Suppressor macrophage (primary cell): Measurements from ENCODE around the gene EFTUD2.
"Not testable (repeated sequence)": the region's sequence is repeated elsewhere in the genome, so short reads cannot be mapped to it uniquely, and the experiment has no call there.

ENCODE experiments used
- DNase-seq, 4 experiments: peaks; one replicate each; pipeline ENCODE4 v3.0.0-alpha.2; 2020 to 2022

EFTUD2 gene

DNA sequence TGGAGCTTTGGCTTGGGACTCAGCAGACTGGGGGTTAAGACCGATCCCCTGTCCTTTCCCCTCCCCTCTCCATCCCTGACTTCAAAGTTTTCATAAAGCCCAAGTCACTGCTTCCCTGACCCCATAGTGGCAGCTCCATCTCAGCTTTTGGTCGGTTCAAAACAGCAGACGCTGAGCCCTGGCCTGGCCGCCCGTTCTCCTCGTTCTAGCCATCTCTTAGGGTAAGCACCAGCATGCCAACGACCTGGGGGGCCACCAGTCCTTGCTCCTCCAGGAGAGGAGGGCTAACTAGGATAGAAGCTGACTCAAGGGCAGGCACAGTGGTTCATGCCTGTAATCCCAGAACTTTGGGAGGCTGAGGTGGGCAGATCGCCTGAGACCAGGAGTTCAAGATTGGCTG, 53.0 kb downstream of the EFTUD2 start:
- DNase-seq, result no peak

DNA sequence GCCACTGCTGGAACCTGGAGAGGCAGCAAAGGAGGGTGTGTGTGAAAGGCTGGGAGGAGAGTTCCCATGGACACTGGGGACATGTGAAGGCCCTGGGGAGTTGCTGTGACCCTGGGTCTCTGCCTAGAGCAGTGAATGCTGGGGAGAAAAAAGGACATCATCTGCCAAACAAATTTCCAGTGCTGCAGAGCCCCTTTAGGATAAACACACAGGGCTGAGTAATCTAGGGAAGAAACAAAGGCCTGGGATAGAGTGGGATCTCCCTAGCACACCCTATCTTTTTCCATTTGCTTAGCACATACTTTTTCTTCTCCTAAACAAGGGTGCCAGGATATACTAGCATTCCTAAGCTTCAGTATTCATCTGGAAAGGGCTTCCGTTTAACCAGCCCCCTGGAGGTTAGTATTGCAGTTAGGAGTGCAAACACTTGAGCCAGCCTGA, 54.8 kb downstream of the EFTUD2 start:
- DNase-seq, result no peak

DNA sequence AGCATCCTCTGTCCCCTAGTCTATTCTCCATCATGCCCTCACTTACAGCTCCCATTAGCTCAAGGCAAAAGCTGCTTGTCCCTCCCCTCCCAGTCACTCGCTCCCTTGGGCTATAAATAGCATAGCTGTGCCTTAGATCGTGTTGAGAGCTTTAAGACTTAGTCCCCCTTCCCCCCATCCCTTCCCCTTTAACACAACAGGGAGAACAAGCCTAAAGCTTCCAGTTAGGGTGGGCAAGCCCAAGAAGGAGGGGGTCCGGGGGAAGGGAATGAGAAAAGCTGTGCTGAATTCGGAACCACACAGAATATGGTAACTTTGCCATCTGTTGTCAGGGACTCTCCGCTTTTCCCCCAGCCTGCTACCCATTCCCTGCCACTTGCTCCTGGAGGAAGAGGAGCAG, 56.5 kb downstream of the EFTUD2 start:
- no peak for DNase-seq

DNA sequence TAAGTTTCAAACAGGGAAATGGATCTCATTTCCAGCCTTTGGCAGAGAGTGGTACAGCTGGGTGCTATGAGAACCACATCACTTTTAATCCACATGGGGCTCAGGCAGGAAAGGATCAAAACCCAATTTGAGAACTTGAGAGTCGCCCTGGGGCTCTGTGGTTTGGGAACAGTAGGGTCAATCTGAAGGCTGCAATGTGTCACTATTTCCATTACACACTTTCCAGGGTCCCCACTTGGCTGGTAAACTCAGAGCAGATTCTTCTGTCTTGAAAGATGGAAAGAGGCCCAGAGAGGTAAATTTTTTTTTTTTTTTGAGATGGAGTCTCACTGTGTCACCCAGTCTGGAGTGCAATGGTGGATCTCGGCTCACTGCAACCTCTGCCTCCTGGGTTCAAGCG, 58.3 kb downstream of the EFTUD2 start:
- no peak for DNase-seq

DNA sequence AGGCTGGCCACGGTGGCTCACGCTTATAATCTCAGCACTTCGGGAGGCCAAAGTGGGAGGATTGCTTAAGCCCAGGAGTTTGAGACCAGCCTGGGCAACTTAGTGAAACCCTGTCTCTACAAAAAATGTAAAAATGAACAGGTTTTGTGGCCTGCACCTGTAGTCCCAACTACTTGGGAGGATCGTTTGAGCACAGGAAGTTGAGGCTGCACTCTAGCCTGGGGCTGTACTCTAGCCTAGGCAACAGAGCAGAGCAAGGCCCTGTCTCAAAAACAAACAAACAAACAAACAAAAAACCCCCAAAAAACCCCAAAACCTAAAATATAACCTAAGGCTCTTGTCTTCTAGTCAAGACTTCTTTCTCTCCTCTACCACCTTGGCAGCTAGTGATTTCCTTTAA, 59.0 kb downstream of the EFTUD2 start:
- DNase-seq, result no peak

DNA sequence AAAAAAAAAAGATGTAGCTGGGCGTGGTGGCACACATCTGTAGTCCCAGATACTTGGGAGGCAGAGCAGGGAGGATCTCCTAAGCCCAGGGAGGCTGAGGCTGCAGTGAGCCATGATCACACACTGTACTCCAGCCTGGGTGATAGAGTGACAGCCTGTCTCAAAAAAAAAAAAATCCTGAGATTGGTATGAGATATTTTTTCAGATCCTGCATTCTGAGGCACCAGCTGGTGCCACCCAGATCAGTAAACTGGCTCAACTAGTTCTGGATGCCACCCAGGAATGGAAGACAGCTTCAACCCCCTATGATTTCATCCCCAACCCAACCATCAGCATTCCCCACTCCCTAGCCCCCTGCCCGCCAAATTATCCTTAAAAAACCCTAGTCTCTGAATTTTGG, 62.0 kb downstream of the EFTUD2 start:
- no peak for DNase-seq

DNA sequence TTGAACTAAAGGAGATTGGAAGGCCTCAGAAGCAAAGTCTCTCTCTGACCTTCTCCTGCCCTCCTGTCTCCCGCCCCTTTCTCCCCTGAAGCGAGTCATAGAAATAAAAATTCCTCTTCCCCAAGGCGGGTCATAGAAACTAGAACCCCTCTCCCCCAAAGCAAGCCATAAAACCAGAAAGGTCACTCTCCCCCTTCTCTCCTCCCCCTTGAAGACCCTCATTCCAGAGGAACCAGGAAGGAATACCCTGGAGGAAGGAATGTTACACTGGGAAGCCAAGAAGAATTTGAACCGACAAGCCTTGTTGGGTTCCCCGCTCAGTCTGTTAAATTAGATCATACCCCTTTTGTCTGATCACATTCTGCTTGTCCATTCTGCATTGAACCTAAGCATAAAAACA, 66.4 kb downstream of the EFTUD2 start:
- DNase-seq, result no peak

DNA sequence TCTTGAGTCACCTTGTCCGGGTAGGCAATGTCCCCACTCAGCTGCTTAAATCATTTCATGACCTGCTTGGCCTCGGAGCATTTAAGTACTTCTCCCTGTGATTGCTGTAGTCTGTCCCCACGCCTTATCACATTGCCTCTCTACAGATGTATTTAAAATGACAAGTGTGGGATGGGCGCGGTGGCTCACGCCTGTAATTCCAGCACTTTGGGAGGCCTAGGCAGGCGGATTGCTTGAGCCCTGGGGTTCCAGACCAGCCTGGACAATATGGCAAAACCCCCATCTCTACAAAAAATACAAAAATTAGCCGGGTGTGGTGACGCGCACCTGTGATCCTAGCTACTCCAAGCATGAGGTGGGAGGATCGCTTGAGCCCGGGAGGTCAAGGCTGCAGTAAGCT, 67.9 kb downstream of the EFTUD2 start:
- DNase-seq, result peak in 1 of 4 experiments; percentile 6

DNA sequence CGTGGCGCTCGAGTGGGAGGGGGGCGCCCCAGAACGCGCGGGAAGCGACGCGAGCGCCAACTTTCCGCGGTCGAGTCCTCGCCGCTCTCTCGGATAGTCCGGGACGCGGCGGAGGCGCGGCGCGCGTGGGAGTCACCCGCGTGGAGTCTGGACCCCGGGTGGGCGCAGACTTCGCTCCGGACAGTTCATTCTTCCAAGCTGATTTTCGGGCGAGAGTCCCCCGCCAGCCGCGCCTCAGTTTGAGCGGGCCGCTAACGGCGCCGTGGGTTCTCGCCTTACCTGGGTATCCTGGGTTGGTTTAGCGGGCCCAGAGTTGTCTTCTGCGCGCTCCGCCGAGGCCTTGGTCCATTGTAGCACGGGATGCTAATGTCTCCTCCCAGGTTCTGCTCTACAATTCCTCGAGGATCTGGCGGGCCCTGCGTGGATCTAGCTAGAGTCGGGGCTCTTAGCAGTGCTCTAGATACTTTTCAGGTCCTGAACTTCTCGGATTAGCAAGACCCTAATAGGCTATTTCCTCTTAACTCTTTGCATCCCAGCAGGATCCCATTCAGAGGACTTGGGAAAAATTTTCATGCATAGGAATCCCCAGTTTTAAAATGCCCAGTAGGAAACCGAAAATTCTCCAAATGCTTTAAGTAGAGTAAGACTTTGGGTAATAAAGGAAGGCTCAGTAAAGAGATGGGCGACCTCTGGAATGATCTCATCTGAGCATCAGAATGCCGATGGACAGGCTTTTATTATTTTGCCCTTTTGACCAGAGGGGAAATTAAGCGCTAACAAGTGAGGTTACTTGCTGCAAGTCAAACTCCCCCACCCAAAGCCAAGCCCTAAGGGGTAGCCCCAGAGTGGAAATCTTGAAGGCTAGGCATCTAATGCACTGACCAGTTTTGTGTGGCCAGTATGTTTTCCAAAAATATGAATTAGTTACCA, 68.6 kb downstream of the EFTUD2 start:
- DNase-seq, result peak in 2 of 4 experiments; percentile 12 to 23

DNA sequence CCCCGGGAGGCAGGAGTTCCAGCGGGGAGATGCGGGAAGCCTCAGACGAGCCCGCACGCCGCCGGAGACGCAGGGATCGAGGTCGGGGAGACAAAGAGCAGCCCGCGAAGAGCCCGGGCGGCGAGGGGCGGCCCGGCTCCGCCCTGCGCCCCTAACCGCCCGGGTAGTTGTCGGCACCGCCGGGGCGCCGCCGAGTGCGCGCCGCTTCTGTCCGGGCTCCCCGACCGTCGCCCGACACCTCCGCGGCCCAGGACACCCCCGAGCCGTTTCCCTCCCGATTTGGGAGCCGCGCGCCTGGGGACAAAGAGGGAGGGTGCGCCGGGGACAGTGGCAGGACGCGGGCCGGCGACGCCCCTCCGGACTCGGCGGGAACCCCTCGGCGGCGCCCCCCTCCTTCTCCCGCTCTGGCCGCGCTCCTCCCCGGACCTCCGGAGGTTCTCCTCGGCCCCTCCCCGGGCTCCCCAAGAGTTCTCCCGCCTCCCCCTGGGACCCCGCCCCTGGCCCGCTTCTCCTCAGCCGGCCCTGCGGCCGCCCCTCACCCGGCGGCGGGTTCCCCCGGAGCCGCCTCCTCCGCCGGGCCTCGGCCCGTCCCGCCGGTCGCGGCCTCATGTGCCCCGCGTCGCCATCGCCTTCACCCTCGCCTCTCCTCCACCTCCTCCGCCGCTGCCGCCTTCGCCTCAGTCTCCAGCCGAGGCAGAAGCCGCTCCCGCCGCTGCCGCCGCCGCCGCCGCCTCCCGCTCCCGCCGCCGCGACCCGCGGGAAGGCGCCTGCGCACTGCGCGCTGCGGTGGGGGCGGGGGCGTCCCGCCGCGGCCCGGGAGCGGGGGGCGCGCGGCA, 69.5 kb downstream of the EFTUD2 start, which contains the start of gene GJC1:
Gene GJC1, minus strand, starts transcription at position 765 of the 836 bp plus-strand sequence. CDS start 24,470 bp downstream, outside the sequence.
- peak; percentile 10 to 54 (median 28) for DNase-seq

DNA sequence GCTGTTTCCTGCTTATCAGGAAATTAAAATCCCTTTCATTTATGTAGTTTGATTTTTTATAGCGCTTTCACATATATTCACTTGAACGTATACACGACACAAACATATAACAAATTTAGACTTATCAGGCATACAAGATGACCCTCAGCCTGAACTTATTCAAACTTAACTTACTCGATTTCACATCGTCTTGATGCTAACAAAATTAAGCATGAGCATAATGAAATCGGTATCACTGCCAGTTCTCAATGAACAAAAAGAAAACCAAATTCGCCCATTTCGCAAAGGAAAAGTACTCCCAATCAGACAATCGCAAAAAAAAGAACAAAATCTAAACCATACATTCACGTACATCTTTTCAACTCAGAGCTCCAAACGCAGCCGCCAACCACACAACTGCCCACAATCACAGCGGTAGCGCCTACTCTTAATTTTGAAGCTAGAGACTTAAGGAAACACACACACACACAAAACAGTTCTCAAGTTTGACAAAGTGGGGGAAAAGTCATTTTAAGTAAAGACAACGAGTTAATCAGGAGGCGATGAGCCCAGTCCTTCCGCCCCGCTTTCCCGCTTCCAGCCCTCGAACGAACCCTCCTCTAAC, 70.2 kb downstream of the EFTUD2 start:
- peak in 3 of 4 experiments; percentile 14 to 39 (median 17) for DNase-seq

DNA sequence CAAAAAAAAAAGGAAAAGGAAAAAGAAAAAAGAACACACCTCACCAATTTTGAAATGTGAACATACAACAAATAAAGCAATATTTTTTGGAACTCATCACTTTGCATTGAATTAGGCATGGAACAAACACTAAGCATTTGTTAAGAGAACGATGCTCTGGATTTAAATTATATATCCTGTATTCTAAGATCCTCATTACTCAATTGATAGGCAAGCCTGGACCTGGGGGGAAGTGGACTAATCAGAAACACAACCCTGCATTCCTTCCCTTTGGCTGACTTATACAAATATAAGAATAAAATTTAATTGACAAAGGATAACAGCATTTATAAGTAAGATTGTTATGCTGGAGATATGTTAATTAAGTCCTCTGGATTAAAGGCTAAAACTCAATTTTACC, 71.4 kb downstream of the EFTUD2 start:
- no peak for DNase-seq

DNA sequence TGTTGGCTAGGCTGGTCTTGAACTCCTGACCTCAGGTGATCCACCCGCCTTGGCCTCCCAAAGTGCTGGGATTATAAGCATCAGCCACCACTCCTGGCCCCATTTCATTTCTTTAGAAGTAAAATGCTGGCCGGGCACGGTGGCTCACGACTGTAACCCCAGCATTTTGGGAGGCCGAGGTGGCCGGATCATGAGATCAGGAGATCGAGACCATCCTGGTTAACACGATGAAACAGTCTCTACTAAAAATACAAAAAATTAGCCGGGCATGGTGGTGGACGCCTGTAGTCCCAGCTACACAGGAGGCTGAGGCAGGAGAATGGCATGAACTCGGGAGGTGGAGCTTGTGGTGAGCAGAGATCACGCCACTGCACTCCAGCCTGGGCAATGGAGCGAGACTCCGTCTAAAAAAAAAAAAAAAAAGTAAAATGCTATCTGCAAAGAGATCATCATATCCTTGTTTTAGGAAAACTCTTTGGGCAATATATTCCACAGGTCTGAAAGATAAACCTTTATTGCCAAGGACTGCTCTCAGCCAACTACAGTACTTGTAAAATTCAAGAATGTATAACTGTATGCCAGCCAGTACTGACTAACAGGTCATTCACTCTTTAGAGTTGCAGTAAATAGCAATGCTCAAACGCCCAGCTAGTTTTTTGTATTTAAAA, 73.0 kb downstream of the EFTUD2 start:
- no peak for DNase-seq

DNA sequence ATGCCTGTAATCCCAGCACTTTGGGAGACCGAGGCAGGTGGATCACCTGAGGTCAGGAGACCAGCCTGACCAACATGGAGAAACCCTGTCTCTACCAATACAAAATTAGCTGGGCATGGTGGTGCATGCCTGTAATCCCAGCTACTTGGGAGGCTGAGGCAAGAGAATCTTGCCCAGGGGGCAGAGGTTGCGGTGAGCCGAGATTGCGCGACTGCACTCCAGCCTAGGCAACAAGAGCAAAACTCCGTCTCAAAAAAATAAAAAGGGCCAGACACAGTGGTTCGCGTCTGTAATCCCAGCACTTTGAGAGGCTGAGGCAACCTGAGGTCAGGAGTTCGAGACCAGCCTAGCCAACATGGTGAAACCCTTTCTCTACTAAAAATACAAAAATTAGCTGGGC, 74.0 kb downstream of the EFTUD2 start:
- DNase-seq, result not testable (repeated sequence)

DNA sequence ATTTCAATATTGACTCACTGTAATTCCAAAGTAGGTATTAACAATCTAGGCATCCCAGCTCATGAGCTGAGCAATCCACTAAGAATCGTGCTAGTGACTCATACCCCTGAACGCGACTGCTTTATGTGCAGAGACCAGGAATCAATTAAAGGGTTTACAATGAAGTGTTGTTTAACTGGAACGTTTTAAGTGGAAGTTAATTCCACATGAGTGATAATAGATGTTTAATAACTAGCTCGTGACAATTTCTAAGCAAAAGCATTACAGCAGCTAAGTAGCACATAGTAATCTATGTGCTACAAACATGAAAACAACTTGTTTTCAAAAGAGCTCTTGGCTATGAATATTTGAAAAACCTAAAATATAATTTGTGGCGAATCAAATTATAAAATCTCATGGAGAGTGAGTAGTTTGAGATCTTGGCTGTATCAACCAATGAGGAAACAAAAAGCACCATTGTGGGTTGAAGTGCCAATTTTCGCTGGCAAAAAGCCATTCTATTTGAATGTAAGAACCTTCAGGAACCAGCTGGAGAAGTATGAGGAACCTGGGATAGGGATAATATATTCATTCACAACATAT, 78.5 kb downstream of the EFTUD2 start:
- no peak for DNase-seq

DNA sequence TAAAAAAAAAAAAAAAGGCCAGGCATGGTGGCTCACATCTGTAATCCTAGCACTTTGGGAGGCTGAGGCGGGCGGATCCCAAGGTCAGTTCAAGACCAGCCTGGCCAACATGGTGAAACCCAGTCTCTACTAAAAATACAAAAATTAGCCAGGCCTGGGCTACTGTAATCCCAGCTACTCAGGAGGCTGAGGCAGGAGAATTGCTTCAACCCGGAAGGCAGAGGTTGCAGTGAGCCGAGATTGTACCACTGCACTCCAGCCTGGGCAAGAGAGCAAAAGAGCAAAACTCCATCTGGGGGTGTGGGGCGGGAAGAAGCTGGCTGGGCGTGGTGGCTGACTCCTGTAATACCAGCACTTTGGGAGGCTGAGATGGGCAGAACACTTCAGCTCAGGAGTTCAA, 80.7 kb downstream of the EFTUD2 start:
- not testable (repeated sequence) for DNase-seq

DNA sequence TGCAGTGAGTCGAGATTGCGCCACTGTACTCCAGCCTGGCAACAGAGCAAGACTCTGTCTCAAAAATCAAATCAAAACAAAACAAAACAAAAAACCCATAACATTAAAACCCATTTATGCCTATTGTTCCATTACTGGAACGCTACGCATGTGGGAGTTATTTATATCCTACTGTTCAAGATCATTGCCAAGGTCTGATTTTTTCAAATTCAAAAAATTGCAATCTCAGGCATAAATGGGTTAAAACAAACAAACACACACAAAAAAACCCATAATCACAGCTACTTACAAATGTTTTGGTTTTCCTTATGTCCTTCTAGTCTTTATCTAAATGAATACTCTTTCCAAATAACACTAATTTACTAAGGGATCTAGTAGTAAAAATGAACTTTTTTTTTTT, 87.0 kb downstream of the EFTUD2 start:
- DNase-seq, result no peak

DNA sequence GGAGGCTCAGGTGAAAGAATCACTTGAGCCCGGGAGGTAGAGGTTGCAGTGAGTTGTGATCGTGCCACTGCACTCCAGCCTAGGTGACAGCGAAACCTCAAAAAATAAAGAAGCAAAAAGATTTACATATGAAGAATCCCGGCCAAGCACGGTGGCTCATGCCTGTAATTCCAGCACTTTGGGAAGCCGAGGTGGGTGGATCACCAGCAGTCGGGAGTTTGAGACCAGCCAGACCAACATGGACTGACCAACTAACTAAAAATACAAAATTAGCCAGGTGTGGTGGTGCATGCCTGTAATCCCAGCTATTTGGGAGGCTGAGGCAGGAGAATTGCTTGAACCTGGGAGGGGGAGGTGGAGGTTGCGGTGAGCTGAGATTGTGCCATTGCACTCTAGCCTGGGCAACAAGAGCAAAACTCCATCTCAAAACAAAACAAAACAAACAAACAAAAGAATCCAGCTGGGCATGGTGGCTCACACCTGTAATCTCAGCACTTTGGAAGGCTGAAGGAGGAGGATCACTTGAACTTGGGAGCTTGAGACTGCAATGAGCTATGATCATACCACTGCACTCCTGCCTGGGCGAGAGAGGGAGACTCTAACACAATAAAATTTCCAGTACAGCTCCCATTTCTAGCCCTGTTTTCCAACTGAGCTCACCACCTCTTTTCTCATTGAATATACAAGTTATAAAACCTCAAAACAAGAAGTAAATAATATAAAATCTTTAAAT, 90.4 kb downstream of the EFTUD2 start:
- DNase-seq, result not testable (repeated sequence)

DNA sequence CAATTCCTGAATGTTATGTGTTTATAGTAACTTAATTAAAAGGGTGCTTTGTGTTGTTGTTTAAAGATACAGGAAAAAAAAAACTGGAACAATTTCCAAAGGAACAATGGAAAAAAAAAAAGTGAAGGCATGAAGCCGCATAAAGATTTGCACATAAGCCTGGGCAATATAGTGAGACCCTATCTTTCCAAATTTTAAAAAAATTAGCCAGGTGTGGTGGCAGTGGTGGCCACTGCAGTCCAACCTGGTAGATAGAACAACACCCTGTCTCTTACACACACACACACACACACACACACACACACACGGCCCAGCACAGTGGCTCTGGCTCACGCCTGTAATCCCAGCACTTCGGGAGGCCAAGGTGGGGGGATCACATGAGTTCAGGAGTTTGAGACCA, 91.1 kb downstream of the EFTUD2 start:
- DNase-seq, result no peak

DNA sequence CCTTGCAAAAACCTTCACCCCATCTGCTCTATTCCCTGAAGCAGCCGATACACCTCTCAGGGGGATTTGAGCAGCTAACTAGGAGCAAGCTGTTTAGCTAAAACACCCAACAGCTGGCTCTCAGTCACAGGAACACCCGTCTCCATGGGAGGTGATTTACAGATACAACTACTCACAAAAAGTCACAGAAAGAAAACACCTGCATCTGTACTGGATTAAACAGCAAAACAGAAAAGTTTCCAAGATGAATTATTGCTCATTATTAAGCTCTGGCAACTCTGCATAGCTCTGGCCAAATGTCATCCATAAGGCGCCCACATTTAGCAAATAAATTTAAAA, 91.5 kb downstream of the EFTUD2 start:
- DNase-seq, result no peak

DNA sequence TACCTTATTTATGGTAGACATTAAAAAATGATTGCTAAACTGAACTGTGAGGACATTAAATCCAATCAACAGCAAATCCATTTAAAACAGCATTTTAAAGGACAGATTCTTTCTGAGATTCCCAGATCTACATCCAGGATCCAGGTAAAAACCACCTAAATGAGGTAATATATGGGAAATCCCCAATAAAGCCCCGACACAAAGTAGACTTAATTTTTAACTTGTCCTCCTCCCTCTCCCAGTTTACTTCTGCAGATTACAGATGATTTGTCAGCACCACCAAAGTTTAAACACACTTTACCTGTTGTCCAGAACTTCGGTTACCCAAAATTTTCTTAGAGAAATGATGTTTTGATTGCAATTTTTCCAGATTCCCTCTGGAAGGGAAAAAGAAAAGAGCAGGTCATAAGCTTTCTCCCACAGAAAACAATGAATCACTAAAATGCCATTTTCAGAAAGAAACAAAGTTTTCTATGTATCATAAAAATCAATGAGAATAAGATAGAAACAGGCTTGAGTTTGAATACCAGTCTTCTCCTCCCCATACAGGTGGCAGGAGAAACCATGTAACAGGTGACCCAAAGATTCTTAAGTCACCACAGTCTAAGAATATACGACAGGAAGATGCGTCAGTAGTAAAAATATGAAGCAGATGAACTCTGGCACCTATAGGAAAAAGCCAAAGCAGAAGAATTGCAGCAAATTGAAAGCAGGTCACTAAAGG, 92.0 kb downstream of the EFTUD2 start:
- no peak for DNase-seq
